ENCODE data around the gene ARHGAP32.

Gene ARHGAP32

GRCh38 chr11:128942272-128942612 lies 249.9 kb downstream of the ARHGAP32 start:
- TF ChIP-seq CTCF (IDR thresholded peaks at IDR 0.05; ENCODE audit: low read depth, low read length) (no peak), POLR2A (IDR thresholded peaks at IDR 0.05; ENCODE audit: extremely low read depth, insufficient read length) (no peak), MAX (IDR thresholded peaks at IDR 0.05; ENCODE audit: low read depth, low read length) (no peak), MYC (IDR thresholded peaks at IDR 0.05; ENCODE audit: low read depth, low read length) (no peak)
- no peak overlapping the region for H3K4me3 ChIP-seq (ENCODE audit: low read depth, low read length)
- no peak for DNase-seq (ENCODE audit: low read depth)

- no peak overlapping the region for H3K4me3 ChIP-seq (ENCODE audit: low read depth, low read length)
- DNase-seq (ENCODE audit: low read depth): no peak
- TF ChIP-seq MAX (IDR thresholded peaks at IDR 0.05; ENCODE audit: low read depth, low read length) (no peak), MYC (IDR thresholded peaks at IDR 0.05; ENCODE audit: low read depth, low read length) (no peak), POLR2A (IDR thresholded peaks at IDR 0.05; ENCODE audit: extremely low read depth, insufficient read length) (no peak), CTCF (IDR thresholded peaks at IDR 0.05; ENCODE audit: low read depth, low read length) (no peak)
Measured at GRCh38 chr11:128941573-128942271, 250.4 kb downstream of the ARHGAP32 start.

- no peak for TF ChIP-seq POLR2A (IDR thresholded peaks at IDR 0.05; ENCODE audit: extremely low read depth, insufficient read length)
- no peak for TF ChIP-seq CTCF (IDR thresholded peaks at IDR 0.05; ENCODE audit: low read depth, low read length)
- TF ChIP-seq MYC (IDR thresholded peaks at IDR 0.05; ENCODE audit: low read depth, low read length): no peak
- TF ChIP-seq MAX (IDR thresholded peaks at IDR 0.05; ENCODE audit: low read depth, low read length): no peak
- no peak for DNase-seq (ENCODE audit: low read depth)
- no peak overlapping the region for H3K4me3 ChIP-seq (ENCODE audit: low read depth, low read length)
Measured at GRCh38 chr11:128941110-128941509, 251.0 kb downstream of the ARHGAP32 start.

- no peak for TF ChIP-seq MAX (IDR thresholded peaks at IDR 0.05; ENCODE audit: low read depth, low read length)
- TF ChIP-seq CTCF (IDR thresholded peaks at IDR 0.05; ENCODE audit: low read depth, low read length): no peak
- TF ChIP-seq POLR2A (IDR thresholded peaks at IDR 0.05; ENCODE audit: extremely low read depth, insufficient read length): no peak
- TF ChIP-seq MYC (IDR thresholded peaks at IDR 0.05; ENCODE audit: low read depth, low read length): no peak
- H3K4me3 ChIP-seq (ENCODE audit: low read depth, low read length): no peak overlapping the region
- no peak for DNase-seq (ENCODE audit: low read depth)
Measured at GRCh38 chr11:128940603-128941002, 251.5 kb downstream of the ARHGAP32 start.

GRCh38 chr11:128940156-128940555 lies 252.0 kb downstream of the ARHGAP32 start:
- no peak for DNase-seq (ENCODE audit: low read depth)
- no peak overlapping the region for H3K4me3 ChIP-seq (ENCODE audit: low read depth, low read length)
- TF ChIP-seq MAX (IDR thresholded peaks at IDR 0.05; ENCODE audit: low read depth, low read length): no peak
- no peak for TF ChIP-seq POLR2A (IDR thresholded peaks at IDR 0.05; ENCODE audit: extremely low read depth, insufficient read length)
- no peak for TF ChIP-seq MYC (IDR thresholded peaks at IDR 0.05; ENCODE audit: low read depth, low read length)
- TF ChIP-seq CTCF (IDR thresholded peaks at IDR 0.05; ENCODE audit: low read depth, low read length): no peak

All from NB4 (cell line).